ENCODE results near the gene C17orf114.

Gene C17orf114

DNA sequence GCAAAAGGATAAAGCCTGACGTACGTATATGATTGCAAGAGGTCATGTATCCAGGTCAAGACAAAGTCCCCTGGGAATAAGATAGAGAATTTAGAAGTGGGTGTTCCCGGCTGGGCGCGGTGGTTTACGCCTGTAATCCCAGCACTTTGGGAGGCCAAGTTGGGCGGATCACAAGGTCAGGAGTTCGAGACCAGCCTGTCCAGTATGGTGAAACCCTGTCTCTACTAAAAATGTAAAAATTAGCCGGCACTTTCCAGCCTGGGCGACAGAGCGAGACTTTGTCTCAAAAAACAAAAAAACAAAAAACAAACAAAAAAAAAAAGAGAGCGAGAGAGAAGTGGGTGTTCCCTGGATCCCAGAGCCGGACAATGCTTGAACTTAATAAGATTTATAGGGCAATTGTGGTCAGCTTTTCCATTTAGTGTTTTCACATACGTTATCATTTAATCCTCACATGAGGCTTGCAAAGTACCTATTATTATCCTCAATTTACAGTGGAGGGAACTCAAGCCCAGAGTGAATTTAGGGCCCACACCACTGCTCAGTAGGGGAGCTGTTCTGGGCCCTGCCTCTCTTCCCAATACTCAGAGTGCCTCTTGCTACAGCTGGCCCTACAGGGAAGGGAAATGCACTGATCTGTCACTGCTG, 13.8 kb downstream of the C17orf114 start:
- no peak for DNase-seq (ENCODE audit: low spot score)

DNA sequence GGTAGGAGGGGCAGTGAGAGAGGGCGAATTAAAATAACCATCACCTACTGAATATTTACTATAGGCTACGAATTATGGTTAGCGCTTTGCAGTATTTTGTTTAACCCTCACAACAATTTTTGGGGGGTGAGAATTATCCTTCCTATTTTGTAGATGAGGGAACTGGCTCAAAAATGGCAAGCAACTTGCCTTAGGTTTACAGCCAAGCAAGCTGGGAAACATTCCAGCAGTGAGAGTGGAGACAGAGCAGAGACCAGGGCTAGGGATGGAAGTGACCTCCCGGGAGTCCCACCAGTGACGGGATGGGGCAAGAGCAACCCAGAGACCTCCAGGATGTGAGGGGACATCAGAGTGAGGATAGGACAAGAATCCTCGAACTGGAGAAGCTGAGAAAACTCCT, 15.6 kb downstream of the C17orf114 start:
- DNase-seq (ENCODE audit: low spot score), result peak; percentile 26

DNA sequence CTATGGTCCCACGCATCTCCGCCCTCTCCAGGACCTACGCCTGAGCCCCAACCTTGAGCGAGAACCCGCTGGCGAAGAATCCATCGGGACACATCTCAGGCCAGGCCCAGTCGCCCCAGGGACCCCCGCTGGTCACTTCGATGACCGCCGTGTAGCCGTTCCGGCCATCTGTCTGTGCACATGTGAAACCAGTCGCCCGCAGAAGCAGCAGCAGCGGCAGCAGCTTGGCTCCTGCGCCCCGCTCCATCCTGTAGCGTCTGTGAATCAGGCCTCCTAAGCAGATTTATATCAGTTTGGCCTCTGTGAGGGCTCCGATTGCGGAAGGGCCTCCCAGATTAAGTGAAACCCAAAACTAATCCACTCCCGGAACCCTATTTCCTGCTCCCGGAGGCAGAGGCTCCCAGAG, 16.0 kb downstream of the C17orf114 start, which contains the start of gene VMO1:
TSS of gene VMO1 (minus strand) at position 259 of the 406 bp plus-strand sequence. CDS start at position 247, 12 bp downstream.
- peak; percentile 19 for DNase-seq (ENCODE audit: low spot score)

DNA sequence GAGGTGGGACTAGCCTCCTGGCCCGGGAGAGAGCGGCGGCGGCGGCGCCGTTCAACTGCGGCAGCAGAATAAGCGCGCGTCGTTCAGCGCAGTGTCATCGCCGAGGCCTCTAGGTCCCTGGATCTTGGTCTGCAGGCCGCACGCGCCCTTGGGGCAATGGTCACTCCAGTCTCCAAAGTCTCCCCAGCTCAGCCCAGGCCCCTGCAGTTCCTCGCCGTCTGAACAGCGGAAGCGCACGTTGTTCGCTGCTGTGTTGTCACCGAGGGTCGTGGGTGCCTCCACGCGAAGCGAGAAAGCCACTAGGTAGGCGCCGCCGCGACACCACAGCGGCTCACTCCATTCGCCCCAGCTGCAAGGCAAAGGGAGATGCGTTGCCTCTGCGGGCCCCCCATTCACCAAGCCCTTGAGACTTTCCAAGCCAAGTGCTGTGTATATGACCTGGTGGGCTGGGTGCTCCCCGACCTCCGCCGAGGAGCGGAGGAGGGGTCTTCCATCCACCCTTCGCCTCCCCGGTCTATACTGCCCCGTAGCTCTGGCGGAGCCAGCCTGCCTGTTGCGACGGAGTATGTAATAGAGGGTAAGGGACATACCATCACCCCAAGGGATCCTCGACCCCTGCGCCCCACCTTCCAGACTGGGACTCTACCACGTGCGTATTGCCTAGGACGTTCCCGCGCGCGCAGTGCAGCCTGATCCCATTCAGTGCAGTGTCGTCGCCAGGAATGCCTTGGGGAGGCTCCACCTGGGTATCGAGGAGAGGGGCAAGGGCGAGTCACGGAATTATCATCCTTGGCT, 16.6 kb downstream of the C17orf114 start:
- DNase-seq (ENCODE audit: low spot score), result no peak

DNA sequence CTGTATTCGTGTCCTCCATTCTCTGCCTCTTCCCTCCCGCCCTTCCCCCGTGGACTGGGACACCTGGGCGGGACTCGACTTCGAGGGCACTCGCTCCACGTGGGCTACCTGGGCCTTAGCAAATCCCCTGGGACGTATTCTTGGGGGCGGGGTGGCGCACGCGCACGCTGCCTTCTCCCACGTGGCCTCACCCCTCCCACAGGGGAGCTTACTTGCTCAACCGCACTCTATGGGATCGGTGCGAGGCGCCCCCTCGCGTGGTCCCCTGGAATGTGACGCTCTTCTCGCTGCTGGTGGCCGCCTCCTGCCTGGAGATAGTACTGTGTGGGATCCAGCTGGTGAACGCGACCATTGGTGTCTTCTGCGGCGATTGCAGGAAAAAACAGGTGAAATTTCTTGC, 19.5 kb downstream of the C17orf114 start:
- no peak for DNase-seq (ENCODE audit: low spot score)

DNA sequence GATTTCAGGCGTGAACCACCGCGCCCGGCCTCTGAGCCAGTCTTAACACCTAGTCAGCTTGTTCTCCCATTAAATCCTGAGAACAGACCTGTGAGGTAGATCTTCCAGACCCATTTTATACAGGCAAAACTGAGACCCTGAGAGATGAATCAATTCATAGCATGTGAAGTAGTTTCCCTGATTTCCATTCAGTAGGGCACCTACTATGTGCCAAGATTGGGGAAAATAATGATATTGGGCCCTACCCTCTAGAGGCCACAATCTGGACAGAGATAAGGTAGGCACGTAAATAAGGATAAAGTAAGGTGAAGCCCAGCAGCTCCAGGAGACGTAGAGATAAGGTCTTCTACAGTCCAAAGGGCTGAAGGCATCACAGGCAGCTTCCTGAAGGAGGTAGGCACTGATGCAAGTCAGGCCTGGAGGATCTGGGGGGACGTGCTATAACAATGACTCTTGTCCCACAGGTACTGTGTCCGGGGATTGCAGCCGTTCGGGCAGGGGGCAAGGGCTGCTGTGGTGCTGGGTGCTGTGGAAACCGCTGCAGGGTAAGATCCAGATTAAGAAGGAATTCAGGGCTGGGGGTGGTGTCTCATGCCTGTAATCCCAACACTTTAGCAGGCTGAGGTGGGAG, 21.7 kb downstream of the C17orf114 start:
- no peak for DNase-seq (ENCODE audit: low spot score)

DNA sequence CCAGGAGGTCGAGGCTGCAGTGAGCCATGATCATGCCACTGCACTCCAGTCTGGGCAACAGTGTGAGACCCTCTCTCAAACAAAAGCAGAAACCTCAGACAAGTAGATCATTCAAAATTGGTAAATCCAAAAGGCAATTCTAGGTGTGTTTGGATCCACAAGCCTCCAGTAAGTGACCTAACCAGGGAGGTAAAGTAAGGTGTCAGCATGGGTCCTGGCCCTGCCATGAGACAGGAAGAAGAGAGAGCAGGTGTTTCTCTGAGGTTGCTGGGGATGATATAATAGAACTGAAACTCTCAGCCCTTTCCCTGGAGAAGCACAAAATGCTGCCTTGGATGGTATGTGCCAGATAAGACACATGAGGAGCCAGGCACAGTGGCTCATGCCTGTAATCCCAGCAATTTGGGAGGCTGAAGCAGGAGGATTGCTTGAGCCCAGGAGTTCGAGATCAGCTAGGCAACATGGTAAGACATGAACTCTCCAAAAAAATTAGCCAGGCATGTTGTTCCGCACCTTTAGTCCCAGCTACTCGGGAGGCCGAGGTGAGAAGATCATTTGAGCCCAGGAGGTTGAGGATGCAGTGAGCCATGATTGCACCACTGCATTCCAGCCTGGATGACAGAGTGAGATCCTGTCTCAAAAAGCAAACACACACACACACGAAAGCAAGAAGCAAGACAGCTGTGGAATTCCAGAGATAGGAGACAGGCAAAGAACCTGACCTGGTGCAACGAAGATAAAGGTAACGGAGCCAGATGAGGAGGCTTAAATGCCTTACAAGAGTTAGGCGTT, 24.0 kb downstream of the C17orf114 start:
- DNase-seq (ENCODE audit: low spot score), result no peak

DNA sequence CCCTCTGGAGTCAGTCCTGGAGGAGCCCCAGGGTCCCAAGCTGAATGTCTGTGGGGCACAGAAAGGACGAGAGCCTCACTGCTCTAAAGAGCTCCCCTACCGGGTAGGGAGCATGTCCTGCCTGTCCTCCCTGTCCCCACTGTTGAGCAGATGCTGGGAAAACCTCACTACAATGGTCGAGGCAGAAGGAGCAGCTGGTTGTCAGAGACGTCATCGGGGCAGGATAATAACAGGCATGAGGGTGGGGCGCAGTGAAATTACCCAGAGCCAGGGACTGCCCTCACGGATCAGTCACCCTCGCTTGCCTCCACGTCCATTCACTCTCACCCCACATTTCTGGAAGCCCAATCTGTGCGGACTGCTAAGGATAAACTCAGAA, 29.9 kb downstream of the C17orf114 start:
- DNase-seq (ENCODE audit: low spot score), result no peak

DNA sequence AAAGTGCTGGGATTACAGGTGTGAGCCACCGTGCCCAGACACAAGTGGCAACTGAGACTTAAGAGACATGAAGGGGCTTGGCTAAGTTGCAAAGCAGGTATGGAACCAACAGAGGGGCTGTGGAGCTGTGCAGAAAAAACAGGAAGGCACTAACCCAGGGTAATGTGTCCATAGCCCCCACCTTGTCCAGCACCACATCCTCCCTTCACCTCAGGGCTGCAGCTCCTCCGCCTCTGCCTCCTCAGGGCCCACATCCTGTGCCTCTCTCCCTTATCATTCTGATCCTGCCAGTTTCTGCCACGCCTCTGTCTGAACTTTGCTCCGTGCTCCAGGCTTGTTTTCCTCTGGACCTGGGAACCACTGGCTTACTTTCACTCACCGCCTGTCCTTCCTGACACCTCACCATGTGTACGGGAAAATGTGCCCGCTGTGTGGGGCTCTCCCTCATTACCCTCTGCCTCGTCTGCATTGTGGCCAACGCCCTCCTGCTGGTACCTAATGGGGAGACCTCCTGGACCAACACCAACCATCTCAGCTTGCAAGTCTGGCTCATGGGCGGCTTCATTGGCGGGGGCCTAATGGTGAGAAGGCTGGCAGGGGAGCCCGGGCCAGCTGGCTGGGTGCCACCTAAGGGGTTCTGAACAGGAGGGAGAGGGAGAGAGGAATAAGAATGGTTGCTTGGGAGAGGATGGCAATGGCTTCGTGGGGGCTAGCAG, 30.5 kb downstream of the C17orf114 start, which contains the start of gene TM4SF5:
TSS of gene TM4SF5 (plus strand) at position 368 of the 716 bp plus-strand sequence. CDS start at position 405, 37 bp downstream.
- DNase-seq (ENCODE audit: low spot score), result no peak

DNA sequence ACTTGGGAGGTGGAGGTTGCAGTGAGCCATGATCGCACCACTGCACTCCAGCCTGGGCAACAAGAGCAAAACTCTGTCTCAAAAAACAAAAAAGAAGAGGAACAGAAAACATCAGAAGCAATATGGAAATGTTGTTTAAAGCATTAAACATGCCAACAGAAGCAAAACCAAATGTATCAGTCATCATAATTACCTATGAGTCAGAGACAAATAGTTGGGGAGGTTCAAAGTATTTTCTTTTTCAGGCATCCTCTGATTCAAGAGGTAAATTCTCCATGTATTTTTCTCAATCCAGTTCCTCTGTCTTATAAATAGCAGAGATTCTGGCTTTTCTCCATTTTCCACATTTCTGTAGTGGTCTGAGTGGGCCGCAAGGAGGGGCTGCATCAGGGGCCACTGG, 32.5 kb downstream of the C17orf114 start:
- no peak for DNase-seq (ENCODE audit: low spot score)

DNA sequence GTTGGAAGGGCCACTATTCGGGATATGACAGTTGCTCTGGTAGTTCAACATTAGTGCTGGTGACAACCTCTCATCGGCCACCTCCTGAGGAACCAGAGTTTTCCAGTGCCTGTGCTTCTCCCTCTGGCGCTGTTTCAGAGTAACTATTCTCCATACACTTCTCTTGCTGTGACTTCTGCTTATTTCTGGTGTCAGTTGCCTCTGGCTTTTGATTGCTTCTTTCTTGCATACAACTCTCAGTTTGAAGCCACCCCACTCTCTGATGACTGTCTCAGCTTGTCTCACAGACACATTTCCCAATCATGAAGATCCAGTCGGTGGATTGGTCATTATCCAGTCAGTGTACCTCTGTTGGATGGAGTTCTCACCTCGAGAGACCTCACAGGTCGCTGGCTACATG, 33.8 kb downstream of the C17orf114 start:
- no peak for DNase-seq (ENCODE audit: low spot score)

DNA sequence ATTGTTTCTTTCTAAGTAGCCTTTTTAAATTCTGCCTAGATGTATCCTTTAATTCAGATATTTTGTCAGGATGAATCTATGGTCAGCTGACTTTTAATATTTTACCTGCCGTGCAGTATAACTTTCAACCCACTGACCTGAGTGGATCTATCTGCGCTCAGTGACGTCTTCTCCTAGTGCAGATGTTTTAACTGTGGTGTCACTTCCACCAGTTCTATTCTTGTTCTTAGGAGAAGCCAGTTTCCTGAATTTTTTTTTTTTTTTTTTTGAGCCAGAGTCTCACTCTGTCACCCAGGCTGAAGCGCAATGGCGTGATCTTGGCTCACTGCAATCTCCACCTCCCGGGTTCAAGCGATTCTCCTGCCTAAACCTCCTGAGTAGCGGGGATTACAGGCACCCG, 35.4 kb downstream of the C17orf114 start:
- no peak for DNase-seq (ENCODE audit: low spot score)

DNA sequence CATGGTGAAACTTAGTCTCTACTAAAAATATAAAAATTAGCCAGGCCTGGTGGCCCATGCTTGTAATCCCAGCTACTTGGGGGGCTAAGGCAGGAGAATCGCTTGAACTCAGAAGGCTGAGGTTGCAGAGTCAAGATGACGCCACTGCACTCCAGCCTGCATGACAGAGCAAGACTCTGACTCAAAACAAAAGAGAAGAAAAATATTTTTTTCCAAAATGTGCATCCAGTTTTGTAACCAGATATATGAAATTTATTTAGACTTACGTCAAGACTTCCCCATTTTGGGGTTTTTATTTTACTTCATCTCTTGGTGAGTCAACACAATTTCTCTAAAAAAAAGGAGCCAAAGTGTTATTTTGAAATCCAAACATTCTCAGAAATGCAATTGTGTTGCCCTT, 35.9 kb downstream of the C17orf114 start:
- no peak for DNase-seq (ENCODE audit: low spot score)

DNA sequence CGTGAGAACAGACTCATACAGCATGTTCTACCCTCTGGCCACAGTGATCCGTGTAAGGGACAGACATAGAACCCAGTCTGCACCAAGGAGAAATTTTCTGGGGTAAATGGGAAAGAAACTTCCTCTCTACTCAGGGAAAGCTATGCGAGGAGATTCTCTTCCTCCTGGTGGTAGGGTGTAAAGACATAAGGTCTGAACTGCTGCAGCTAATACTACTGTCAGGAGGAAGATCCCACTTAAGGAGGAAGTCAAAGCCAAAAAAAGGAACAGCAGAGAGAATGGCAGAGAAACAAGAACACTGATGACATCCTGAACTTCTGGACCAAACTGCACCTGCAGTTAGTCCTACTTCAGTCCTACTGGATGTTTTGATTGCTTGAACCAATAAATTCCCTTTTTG, 37.5 kb downstream of the C17orf114 start:
- peak; percentile 64 for DNase-seq (ENCODE audit: low spot score)

DNA sequence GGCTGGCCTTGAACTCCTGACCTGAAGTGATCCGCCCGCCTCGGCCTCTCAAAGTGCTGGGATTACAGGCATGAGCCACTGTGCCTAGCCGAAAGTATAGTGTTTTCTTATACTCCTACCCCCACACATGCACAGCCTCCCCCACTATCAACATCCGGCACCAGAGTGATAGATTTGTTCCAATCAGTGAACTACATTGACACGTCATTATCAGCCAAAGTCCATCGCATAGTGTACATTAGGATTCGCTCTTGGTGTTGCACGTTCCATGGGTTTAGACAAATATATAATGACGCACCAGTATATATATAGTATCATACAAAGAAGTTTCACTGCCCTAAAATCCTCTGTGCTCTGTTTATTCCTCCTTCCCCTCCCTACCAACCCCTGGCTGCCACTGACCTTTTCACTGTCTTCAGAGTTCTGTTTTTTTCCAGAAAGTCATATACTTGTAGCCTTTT, 42.3 kb downstream of the C17orf114 start:
- no peak for DNase-seq (ENCODE audit: low spot score)

DNA sequence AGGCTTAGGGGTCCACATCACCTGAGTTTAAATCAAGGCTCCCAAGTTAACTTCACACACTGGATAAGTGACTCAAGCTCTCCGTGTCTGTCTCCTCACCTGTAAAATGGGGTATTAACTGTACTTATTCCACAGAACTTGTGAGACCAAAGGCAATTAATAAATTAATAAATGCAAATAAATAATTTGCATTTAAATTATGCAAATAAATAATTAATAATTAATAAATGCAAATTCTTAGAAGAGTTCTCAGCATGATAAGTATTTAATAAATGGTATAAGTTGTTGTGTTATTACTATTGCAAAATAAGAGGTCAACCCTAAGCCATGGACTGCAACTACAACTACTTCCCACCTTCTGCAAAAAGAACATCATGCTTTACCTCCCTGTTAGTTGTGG, 48.7 kb downstream of the C17orf114 start:
- no peak for DNase-seq (ENCODE audit: low spot score)

DNA sequence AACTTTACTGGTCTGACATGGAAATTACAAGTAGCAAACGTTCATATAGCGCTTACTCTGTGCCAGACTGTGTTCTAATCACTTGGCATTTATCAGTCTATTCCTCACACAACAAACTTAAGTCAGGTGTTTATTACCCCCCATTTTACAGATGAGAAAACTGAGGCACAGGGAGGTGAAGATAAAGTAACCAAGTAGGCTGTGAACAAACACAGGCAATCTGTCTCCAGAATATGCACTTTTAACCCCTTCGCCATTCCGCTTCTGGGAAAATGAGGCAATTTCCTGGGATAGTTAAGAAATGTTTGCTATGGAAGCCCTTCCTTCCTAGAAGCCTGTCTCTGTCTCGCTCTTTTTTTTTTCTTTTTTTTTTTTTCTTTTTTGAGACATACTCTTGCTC, 50.2 kb downstream of the C17orf114 start:
- no peak for DNase-seq (ENCODE audit: low spot score)
